CD4-positive, CD25-positive, alpha-beta regulatory T cell (primary cell): Measurements from ENCODE around the gene IRF2. TPM values are rescaled to one million over a fixed set of nuclear protein-coding genes. Genes with fewer than 3 reads are reported as not detected.
"Not testable (repeated sequence)": the region's sequence is repeated elsewhere in the genome, so short reads cannot be mapped to it uniquely, and the experiment has no call there.

Experiments used
- ATAC-seq, 2 donors: fragments of 150-1000 bp; cut with Tn5 transposase; one replicate each; pipeline ENCODE4 v1.10.0; 2021; ENCODE audit warnings: low read depth in 2 of 2, moderate number of reproducible peaks in 2 of 2, moderate library complexity in 1 of 2
- DNase-seq, 3 donors: peaks; one replicate each; pipeline versions ENCODE4 v3.0.0 to v3.0.0-alpha.2; 2012 to 2022; ENCODE audit warnings: mixed read lengths in 1 of 3
- H3K27ac ChIP-seq: one replicate; pipeline ENCODE4 v1.7.0; 2013; ENCODE audit warnings: mild to moderate bottlenecking, low read length; ENCODE audit not compliant: insufficient read depth, poor library complexity, severe bottlenecking
- H3K27me3 ChIP-seq: one replicate; pipeline ENCODE4 v1.7.0; 2013; ENCODE audit warnings: low read length; ENCODE audit not compliant: control insufficient read depth, insufficient read depth
- H3K36me3 ChIP-seq: one replicate; pipeline ENCODE4 v1.7.0; 2013; ENCODE audit warnings: mild to moderate bottlenecking, low read length, moderate library complexity; ENCODE audit not compliant: control insufficient read depth, insufficient read depth
- H3K4me1 ChIP-seq: 2 replicates; pipeline ENCODE4 v1.7.0; 2013; ENCODE audit warnings: mild to moderate bottlenecking, low read length; ENCODE audit not compliant: insufficient read depth, control insufficient read depth, poor library complexity, severe bottlenecking
- H3K4me3 ChIP-seq: one replicate; pipeline ENCODE4 v1.7.0; 2013; ENCODE audit warnings: low read depth, mild to moderate bottlenecking, low read length, moderate library complexity
- H3K9me3 ChIP-seq, 2 experiments: 1 replicate in 1 of 2; 2 replicates in 1 of 2; pipeline ENCODE4 v1.7.0; 2013; ENCODE audit warnings: low read length in 2 of 2, mild to moderate bottlenecking in 1 of 2, moderate library complexity in 1 of 2; ENCODE audit not compliant: control insufficient read depth in 2 of 2
- H3K27ac Mint-ChIP-seq, 3 donors: one replicate each; pipeline ENCODE4 v1.8.0; 2020 to 2022; ENCODE audit warnings: mild to moderate bottlenecking in 3 of 3, mixed read lengths in 3 of 3, moderate library complexity in 2 of 3
- H3K27me3 Mint-ChIP-seq: one replicate; pipeline ENCODE4 v1.8.0; 2022; ENCODE audit warnings: mild to moderate bottlenecking, mixed read lengths
- H3K36me3 Mint-ChIP-seq: one replicate; pipeline ENCODE4 v1.8.0; 2020; ENCODE audit warnings: mixed read lengths
- H3K4me1 Mint-ChIP-seq, 4 donors: one replicate each; pipeline ENCODE4 v1.8.0; 2020 to 2022; ENCODE audit warnings: mixed read lengths in 4 of 4, mild to moderate bottlenecking in 1 of 4
- H3K4me3 Mint-ChIP-seq, 4 donors: one replicate each; pipeline ENCODE4 v1.8.0; 2020 to 2022; ENCODE audit warnings: mild to moderate bottlenecking in 4 of 4, mixed read lengths in 4 of 4, moderate library complexity in 3 of 4
- H3K9me3 Mint-ChIP-seq, 7 donors: one replicate each; pipeline ENCODE4 v1.8.0; 2020 to 2022; ENCODE audit warnings: mixed read lengths in 7 of 7, mild to moderate bottlenecking in 3 of 7, moderate library complexity in 2 of 7
- polyA plus RNA-seq, 4 donors: library from polyadenylated mRNA; unstranded; fragments of 300-500 nt; fragmentation: Illumina TruSeq; gene quantifications; one replicate each; pipeline ENCODE4 v1.2.3, GENCODE V29; 2021
- total RNA-seq: library from RNA; stranded (reverse); gene quantifications from one replicate; pipeline ENCODE4 v1.2.3, GENCODE V29; 2022

The IRF2 gene
- total and polyA plus RNA-seq, 5 donors from 2014 or later = 63.4 to 112 (median 98.3) TPM

- Histone ChIP-seq H3K9me3 (no peaks in the 10 kb centered on the region), H3K4me3 (no peak overlapping the region), H3K36me3 (no peaks in the 10 kb centered on the region), H3K4me1 (peaks cover 5% of the 10 kb centered on the region), H3K27me3 (no peaks in the 10 kb centered on the region), H3K27ac (no peak overlapping the region)
- H3K4me1 Mint-ChIP-seq = peaks cover 0 to 9% (median 3%) of the 10 kb centered on the region in 4 donors
- no peak overlapping the region for H3K27ac Mint-ChIP-seq
- DNase-seq (no peak), ATAC-seq (no peak)
- no peak overlapping the region for H3K4me3 Mint-ChIP-seq
- no peaks in the 10 kb centered on the region for H3K36me3 Mint-ChIP-seq
- H3K27me3 Mint-ChIP-seq = peaks cover 10% of the 10 kb centered on the region
- H3K9me3 Mint-ChIP-seq = no peaks in the 10 kb centered on the region
Observed at GRCh38 chr4:184350213-184350817, 124.0 kb downstream of the IRF2 start.

- ATAC-seq (no peak), DNase-seq (no peak)
- no peaks in the 10 kb centered on the region for H3K9me3 Mint-ChIP-seq
- no peaks in the 10 kb centered on the region for H3K36me3 Mint-ChIP-seq
- Histone ChIP-seq H3K36me3 (no peaks in the 10 kb centered on the region), H3K27me3 (no peaks in the 10 kb centered on the region), H3K9me3 (no peaks in the 10 kb centered on the region), H3K4me1 (no peaks in the 10 kb centered on the region), H3K27ac (no peak overlapping the region), H3K4me3 (no peak overlapping the region)
- H3K4me3 Mint-ChIP-seq = peak overlapping the region in 1 of 4 donors; percentile 79
- no peak overlapping the region for H3K27ac Mint-ChIP-seq
- H3K27me3 Mint-ChIP-seq = peaks cover 10% of the 10 kb centered on the region
- peaks cover 0 to 8% (median 4%) of the 10 kb centered on the region in 4 donors for H3K4me1 Mint-ChIP-seq
Observed at GRCh38 chr4:184349283-184350039, 124.9 kb downstream of the IRF2 start.

- H3K4me3 ChIP-seq = no peak overlapping the region
- DNase-seq = no peak
- Mint-ChIP-seq H3K4me3 (no peak overlapping the region), H3K27me3 (peaks cover 10% of the 10 kb centered on the region), H3K36me3 (no peaks in the 10 kb centered on the region), H3K4me1 (peaks cover 0 to 12% (median 10%) of the 10 kb centered on the region in 4 donors), H3K9me3 (no peaks in the 10 kb centered on the region), H3K27ac (no peak overlapping the region)
- no peaks in the 10 kb centered on the region for H3K27me3 ChIP-seq
- H3K36me3 ChIP-seq = no peaks in the 10 kb centered on the region
- H3K27ac ChIP-seq = no peak overlapping the region
- H3K9me3 ChIP-seq = no peaks in the 10 kb centered on the region
- H3K4me1 ChIP-seq = peaks cover 6% of the 10 kb centered on the region
- no peak for ATAC-seq
Observed at GRCh38 chr4:184348311-184349233, 125.8 kb downstream of the IRF2 start.

- no peak overlapping the region for H3K27ac ChIP-seq
- DNase-seq = no peak
Observed at GRCh38 chr4:184347251-184348239, 126.8 kb downstream of the IRF2 start.

DNA sequence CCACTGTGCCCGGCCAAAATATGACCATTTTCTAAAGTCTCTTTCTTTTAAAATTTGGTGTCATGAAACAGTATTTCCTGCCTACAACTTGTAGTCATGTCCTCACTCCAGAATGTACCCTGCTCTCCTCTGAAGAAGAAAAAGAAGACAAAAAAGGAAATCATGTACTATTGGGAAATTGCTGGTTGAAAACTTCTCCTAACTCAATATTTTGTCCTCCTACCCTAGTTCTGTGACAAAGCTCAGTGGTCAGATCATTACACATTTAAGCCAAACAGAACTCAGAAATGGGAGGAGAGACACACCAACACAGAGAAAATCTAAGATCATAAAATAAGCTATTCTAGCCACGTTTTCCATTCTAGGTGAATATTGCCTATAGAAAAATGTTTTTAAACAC lies 127.7 kb downstream of the IRF2 start:
- Histone ChIP-seq H3K27ac (no peak overlapping the region), H3K36me3 (no peaks in the 10 kb centered on the region), H3K27me3 (no peaks in the 10 kb centered on the region), H3K9me3 (no peaks in the 10 kb centered on the region), H3K4me3 (no peak overlapping the region), H3K4me1 (peaks cover 10% of the 10 kb centered on the region)
- no peak for ATAC-seq
- Mint-ChIP-seq H3K4me1 (peaks cover 0 to 19% (median 13%) of the 10 kb centered on the region in 4 donors), H3K36me3 (no peaks in the 10 kb centered on the region), H3K9me3 (no peaks in the 10 kb centered on the region), H3K27me3 (peaks cover 15% of the 10 kb centered on the region), H3K27ac (no peak overlapping the region), H3K4me3 (no peak overlapping the region)
- no peak for DNase-seq

More at GRCh38 chr4:184347251-184348239, 126.8 kb downstream of the IRF2 start:
- Mint-ChIP-seq H3K4me3 (no peak overlapping the region), H3K9me3 (no peaks in the 10 kb centered on the region), H3K27ac (no peak overlapping the region), H3K27me3 (peaks cover 10% of the 10 kb centered on the region), H3K4me1 (peaks cover 0 to 19% (median 13%) of the 10 kb centered on the region in 4 donors), H3K36me3 (no peaks in the 10 kb centered on the region)
- Histone ChIP-seq H3K27me3 (no peaks in the 10 kb centered on the region), H3K9me3 (no peaks in the 10 kb centered on the region), H3K36me3 (no peaks in the 10 kb centered on the region), H3K4me1 (peaks cover 10% of the 10 kb centered on the region), H3K4me3 (no peak overlapping the region)
- ATAC-seq = no peak

DNA sequence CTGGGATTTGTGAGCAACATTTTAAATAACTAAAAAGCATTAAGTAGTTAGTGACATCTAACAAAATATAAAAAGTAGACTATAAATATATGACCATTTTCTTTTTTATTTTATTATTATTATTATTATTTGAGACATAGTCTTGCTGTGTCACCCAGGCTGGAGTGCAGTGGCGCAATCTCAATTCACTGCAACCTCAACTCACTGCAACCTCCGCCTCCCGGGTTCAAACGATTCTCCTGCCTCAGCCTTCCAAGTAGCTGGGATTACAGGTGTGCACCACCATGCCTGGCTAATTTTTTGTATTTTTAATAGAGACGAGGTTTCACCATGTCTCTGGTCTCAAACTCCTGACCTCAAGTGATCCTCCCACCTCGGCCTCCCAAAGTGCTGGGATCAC lies 128.1 kb downstream of the IRF2 start:
- H3K4me1 Mint-ChIP-seq = peaks cover 0 to 19% (median 13%) of the 10 kb centered on the region in 4 donors
- H3K4me1 ChIP-seq = peaks cover 10% of the 10 kb centered on the region
- not testable (repeated sequence) for H3K9me3 Mint-ChIP-seq, H3K27ac ChIP-seq, H3K4me3 Mint-ChIP-seq, H3K27me3 ChIP-seq, H3K27ac Mint-ChIP-seq, ATAC-seq, H3K36me3 ChIP-seq, H3K4me3 ChIP-seq, H3K36me3 Mint-ChIP-seq, H3K9me3 ChIP-seq, DNase-seq
- peaks cover 15% of the 10 kb centered on the region for H3K27me3 Mint-ChIP-seq

DNA sequence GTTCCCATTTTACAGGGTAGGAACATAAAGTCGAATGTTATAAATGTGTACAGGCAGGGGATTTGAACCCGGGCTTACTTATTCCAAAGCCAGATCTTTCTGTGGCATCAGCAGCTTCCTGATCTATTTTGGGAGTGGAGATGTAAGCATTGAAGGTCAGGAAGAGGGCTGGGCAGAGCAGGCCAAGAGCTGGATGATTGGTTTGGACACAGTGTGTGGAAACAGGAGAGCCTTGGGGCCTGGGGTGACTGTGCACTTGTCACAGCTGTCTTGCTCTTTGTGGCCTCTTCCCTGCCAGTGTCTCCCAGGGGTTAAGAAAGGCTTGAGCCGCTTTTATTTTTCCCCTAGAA lies 128.8 kb downstream of the IRF2 start:
- Mint-ChIP-seq H3K9me3 (no peaks in the 10 kb centered on the region), H3K27me3 (peaks cover 15% of the 10 kb centered on the region), H3K4me3 (no peak overlapping the region), H3K4me1 (peaks cover 0 to 19% (median 13%) of the 10 kb centered on the region in 4 donors), H3K27ac (no peak overlapping the region), H3K36me3 (no peaks in the 10 kb centered on the region)
- no peaks in the 10 kb centered on the region for H3K27me3 ChIP-seq
- no peak for ATAC-seq
- no peaks in the 10 kb centered on the region for H3K36me3 ChIP-seq
- no peak overlapping the region for H3K27ac ChIP-seq
- H3K4me3 ChIP-seq = no peak overlapping the region
- no peak for DNase-seq
- H3K9me3 ChIP-seq = no peaks in the 10 kb centered on the region
- H3K4me1 ChIP-seq = peaks cover 10% of the 10 kb centered on the region
